ENCODE results near the gene PTCH1.
A peak's percentile ranks its signal among the peaks of the same experiment; 100 is the strongest.

PTCH1 gene

DNA sequence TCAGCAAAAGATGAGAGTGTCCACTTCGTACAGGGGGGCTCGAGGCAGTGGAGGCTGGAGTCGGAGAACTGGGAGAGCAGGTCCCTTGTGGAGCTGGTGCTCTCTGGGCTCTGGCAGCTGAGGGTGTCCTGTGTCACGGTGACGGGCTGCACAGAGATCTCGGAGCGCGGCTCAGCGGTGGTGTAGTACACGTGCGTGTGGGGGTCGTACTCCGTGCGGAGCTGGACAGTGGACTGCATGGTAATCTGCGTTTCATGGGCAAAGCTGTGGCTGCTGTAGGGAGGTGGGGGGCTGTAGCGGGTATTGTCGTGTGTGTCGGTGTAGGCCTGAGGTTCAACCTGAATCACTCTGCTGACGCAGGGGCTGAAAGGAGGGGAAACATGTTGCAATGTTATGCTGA, 48.0 kb downstream of the PTCH1 start:
- peaks cover 20% of the 10 kb centered on the region for H3F3A ChIP-seq (ENCODE audit: insufficient read depth, low read length)
- peaks cover 21% of the 10 kb centered on the region for H3K4me1 ChIP-seq (ENCODE audit: low read length)
- no peaks in the 10 kb centered on the region for H3K27me3 ChIP-seq (replicated peaks; ENCODE audit: insufficient read depth, low read length)
- peaks cover 22% of the 10 kb centered on the region for H3K79me2 ChIP-seq (ENCODE audit: low read length)
- no peak overlapping the region for H3K4me3 ChIP-seq (ENCODE audit: low read length)
- no peak for DNase-seq
- H3K9me2 ChIP-seq (replicated peaks; ENCODE audit: insufficient read depth, low read length): no peaks in the 10 kb centered on the region
- H3K36me3 ChIP-seq (replicated peaks; ENCODE audit: insufficient read depth, low read length): peaks cover 20% of the 10 kb centered on the region
- no peak overlapping the region for H2AFZ ChIP-seq (ENCODE audit: low read length)
- H3K4me2 ChIP-seq (ENCODE audit: low read depth, low read length): no peak overlapping the region
- no peak overlapping the region for H3K9ac ChIP-seq (ENCODE audit: low read length)
- 0 out of 2 replicates have a peak, but pooled peaks cover 4% of the 10 kb centered on the region for H3K9me3 ChIP-seq (replicated peaks; ENCODE audit: insufficient read depth, low read length)
- no peaks in the 10 kb centered on the region for H4K20me1 ChIP-seq (ENCODE audit: insufficient read depth, low read length)
- TF ChIP-seq, protein P1, sequence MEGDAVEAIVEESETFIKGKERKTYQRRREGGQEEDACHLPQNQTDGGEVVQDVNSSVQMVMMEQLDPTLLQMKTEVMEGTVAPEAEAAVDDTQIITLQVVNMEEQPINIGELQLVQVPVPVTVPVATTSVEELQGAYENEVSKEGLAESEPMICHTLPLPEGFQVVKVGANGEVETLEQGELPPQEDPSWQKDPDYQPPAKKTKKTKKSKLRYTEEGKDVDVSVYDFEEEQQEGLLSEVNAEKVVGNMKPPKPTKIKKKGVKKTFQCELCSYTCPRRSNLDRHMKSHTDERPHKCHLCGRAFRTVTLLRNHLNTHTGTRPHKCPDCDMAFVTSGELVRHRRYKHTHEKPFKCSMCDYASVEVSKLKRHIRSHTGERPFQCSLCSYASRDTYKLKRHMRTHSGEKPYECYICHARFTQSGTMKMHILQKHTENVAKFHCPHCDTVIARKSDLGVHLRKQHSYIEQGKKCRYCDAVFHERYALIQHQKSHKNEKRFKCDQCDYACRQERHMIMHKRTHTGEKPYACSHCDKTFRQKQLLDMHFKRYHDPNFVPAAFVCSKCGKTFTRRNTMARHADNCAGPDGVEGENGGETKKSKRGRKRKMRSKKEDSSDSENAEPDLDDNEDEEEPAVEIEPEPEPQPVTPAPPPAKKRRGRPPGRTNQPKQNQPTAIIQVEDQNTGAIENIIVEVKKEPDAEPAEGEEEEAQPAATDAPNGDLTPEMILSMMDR (IDR thresholded peaks at IDR 0.05; ENCODE audit: low read length): no peak
- TF ChIP-seq EZH2 (optimal IDR thresholded peaks at IDR 0.05; ENCODE audit: low read depth, low read length) (no peak), EZH2phosphoT487 (IDR thresholded peaks at IDR 0.05; ENCODE audit: low read length) (no peak)
- no peak overlapping the region for H3K27ac ChIP-seq (ENCODE audit: low read length)

DNA sequence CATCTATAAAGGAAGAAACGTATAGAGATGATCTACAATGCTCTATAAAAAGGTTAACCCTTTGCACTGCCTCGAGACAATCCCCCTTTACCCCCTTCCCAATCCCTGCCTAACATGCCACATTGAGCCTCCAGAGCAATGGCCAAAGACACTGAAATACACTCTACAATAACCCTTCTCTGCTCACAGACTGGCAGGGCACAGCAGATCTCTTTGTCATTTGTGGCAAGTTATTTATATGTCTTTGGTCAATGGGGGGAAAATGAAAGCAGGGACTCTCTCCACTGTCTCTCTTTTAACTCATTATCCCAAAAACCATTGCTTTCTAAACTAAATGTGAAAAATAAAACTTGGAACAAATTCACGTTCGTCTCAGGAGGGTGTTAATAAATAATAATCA, 51.7 kb downstream of the PTCH1 start:
- H3K79me2 ChIP-seq (ENCODE audit: low read length): peaks cover 42% of the 10 kb centered on the region
- no peaks in the 10 kb centered on the region for H3K9me2 ChIP-seq (replicated peaks; ENCODE audit: insufficient read depth, low read length)
- H2AFZ ChIP-seq (ENCODE audit: low read length): no peak overlapping the region
- no peaks in the 10 kb centered on the region for H4K20me1 ChIP-seq (ENCODE audit: insufficient read depth, low read length)
- H3K4me2 ChIP-seq (ENCODE audit: low read depth, low read length): peak overlapping the region; percentile 99
- no peaks in the 10 kb centered on the region for H3K9me3 ChIP-seq (replicated peaks; ENCODE audit: insufficient read depth, low read length)
- peaks cover 41% of the 10 kb centered on the region for H3K4me1 ChIP-seq (ENCODE audit: low read length)
- H3F3A ChIP-seq (ENCODE audit: insufficient read depth, low read length): peaks cover 39% of the 10 kb centered on the region
- no peaks in the 10 kb centered on the region for H3K27me3 ChIP-seq (replicated peaks; ENCODE audit: insufficient read depth, low read length)
- H3K4me3 ChIP-seq (ENCODE audit: low read length): 0 out of 2 replicates have a peak overlapping the region, but pooled peaks have one; percentile 70
- peak overlapping the region; percentile 100; the same call in 1 of the 2 replicates for H3K27ac ChIP-seq (ENCODE audit: low read length)
- TF ChIP-seq, protein P1 (IDR thresholded peaks at IDR 0.05; ENCODE audit: low read length): no peak
- no peak for TF ChIP-seq EZH2phosphoT487 (IDR thresholded peaks at IDR 0.05; ENCODE audit: low read length)
- TF ChIP-seq EZH2 (optimal IDR thresholded peaks at IDR 0.05; ENCODE audit: low read depth, low read length): no peak
- peaks cover 18% of the 10 kb centered on the region for H3K36me3 ChIP-seq (replicated peaks; ENCODE audit: insufficient read depth, low read length)
- no peak for DNase-seq
- no peak overlapping the region for H3K9ac ChIP-seq (ENCODE audit: low read length)

DNA sequence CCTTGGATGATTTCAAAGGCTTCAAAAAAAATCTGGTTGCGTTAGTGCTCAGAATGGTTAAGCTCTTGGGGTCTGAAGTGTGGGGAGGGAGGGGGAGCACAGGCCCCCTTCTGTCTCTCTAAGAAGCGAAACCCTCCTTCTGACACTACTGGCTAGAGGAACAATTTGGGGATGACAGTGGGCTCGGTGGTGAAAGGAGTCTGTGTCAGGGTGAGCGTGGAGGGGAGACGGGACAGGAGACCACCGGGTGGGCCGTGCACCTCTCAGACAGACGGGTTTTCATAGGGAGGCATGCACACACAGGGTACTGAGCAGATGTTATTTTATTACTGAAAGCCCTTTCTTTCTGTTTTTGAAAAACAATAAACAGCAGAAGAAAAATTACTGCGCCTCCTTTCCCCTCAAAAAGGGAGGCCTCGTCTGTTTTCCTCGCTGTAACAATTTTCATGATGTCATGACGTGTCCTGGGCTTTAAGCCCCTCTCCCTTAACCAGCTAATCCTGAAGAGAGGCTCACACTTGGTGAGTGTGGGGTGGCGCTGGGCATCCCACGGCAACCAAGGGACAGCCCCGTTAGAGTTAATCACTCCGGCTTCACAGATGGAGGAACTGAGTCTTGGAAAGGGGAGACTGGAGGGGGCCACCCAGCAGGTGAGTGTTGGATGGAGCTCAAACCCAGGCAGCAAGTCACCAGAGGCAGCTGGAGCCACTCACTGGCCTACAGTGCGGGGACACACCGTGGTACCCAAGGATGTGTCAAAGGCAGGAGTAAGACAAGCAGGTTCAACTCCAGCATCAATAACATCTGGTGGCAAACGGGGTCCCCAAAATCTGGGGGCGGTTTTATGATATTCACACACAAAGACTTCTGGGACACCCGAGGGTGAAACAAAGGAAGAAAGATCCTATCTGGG, 53.4 kb downstream of the PTCH1 start:
- H3K4me2 ChIP-seq (ENCODE audit: low read depth, low read length): peak overlapping the region; percentile 99
- no peaks in the 10 kb centered on the region for H3K27me3 ChIP-seq (replicated peaks; ENCODE audit: insufficient read depth, low read length)
- H3K9me2 ChIP-seq (replicated peaks; ENCODE audit: insufficient read depth, low read length): no peaks in the 10 kb centered on the region
- peaks cover 48% of the 10 kb centered on the region for H3K79me2 ChIP-seq (ENCODE audit: low read length)
- TF ChIP-seq EZH2 (optimal IDR thresholded peaks at IDR 0.05; ENCODE audit: low read depth, low read length) (no peak), EZH2phosphoT487 (IDR thresholded peaks at IDR 0.05; ENCODE audit: low read length) (no peak)
- TF ChIP-seq, protein P1 (IDR thresholded peaks at IDR 0.05; ENCODE audit: low read length): no peak
- H4K20me1 ChIP-seq (ENCODE audit: insufficient read depth, low read length): no peaks in the 10 kb centered on the region
- H3K9me3 ChIP-seq (replicated peaks; ENCODE audit: insufficient read depth, low read length): no peaks in the 10 kb centered on the region
- H3K4me1 ChIP-seq (ENCODE audit: low read length): peaks cover 41% of the 10 kb centered on the region
- H3K9ac ChIP-seq (ENCODE audit: low read length): peak overlapping the region; percentile 92
- peaks cover 19% of the 10 kb centered on the region for H3K36me3 ChIP-seq (replicated peaks; ENCODE audit: insufficient read depth, low read length)
- H3K27ac ChIP-seq (ENCODE audit: low read length): peak overlapping the region; percentile 100
- H3K4me3 ChIP-seq (ENCODE audit: low read length): peak overlapping the region; percentile 70
- H2AFZ ChIP-seq (ENCODE audit: low read length): peak overlapping the region; percentile 41
- peaks cover 39% of the 10 kb centered on the region for H3F3A ChIP-seq (ENCODE audit: insufficient read depth, low read length)
- DNase-seq: peak; percentile 18
